GM18511 (cell line): ENCODE results near the gene CTNNA1.
"Not testable (repeated sequence)": the region's sequence is repeated elsewhere in the genome, so short reads cannot be mapped to it uniquely, and the experiment has no call there.

Experiments
- ATAC-seq: cut with Tn5 transposase; IDR thresholded peaks from one replicate; pipeline ENCODE4 v1.9.1; 2021; ENCODE audit warnings: mild to moderate bottlenecking, moderate library complexity; ENCODE audit not compliant: unreplicated experiment

Gene CTNNA1

GRCh38 chr5:138807182-138807581 is 54.0 kb downstream of the CTNNA1 start:
- no peak for ATAC-seq

- ATAC-seq = no peak
Measured at GRCh38 chr5:138809391-138809790, 56.2 kb downstream of the CTNNA1 start.

- ATAC-seq = not testable (repeated sequence)
Measured at GRCh38 chr5:138810861-138811260, 57.6 kb downstream of the CTNNA1 start.

- no peak for ATAC-seq
Measured at GRCh38 chr5:138815529-138815928, 62.3 kb downstream of the CTNNA1 start.

- ATAC-seq = no peak
Measured at GRCh38 chr5:138817241-138817640, 64.0 kb downstream of the CTNNA1 start.

GRCh38 chr5:138819081-138819480 is 65.9 kb downstream of the CTNNA1 start:
- ATAC-seq = no peak

- ATAC-seq = no peak
Measured at GRCh38 chr5:138820695-138821094, 67.5 kb downstream of the CTNNA1 start.

- ATAC-seq = no peak
Measured at GRCh38 chr5:138824516-138824915, 71.3 kb downstream of the CTNNA1 start.

- ATAC-seq = no peak
Measured at GRCh38 chr5:138824924-138825863, 72.0 kb downstream of the CTNNA1 start.

GRCh38 chr5:138828556-138828955 is 75.3 kb downstream of the CTNNA1 start:
- ATAC-seq = no peak

- ATAC-seq = no peak
Measured at GRCh38 chr5:138829341-138829740, 76.1 kb downstream of the CTNNA1 start.

GRCh38 chr5:138831703-138832102 is 78.5 kb downstream of the CTNNA1 start:
- ATAC-seq = no peak

GRCh38 chr5:138832218-138832617 is 79.0 kb downstream of the CTNNA1 start:
- no peak for ATAC-seq

GRCh38 chr5:138833080-138833479 is 79.9 kb downstream of the CTNNA1 start:
- no peak for ATAC-seq

- no peak for ATAC-seq
Measured at GRCh38 chr5:138833726-138834480, 80.7 kb downstream of the CTNNA1 start.

GRCh38 chr5:138834853-138835252 is 81.6 kb downstream of the CTNNA1 start:
- not testable (repeated sequence) for ATAC-seq

- ATAC-seq = no peak
Measured at GRCh38 chr5:138837160-138837559, 83.9 kb downstream of the CTNNA1 start.

GRCh38 chr5:138840103-138840502 is 86.9 kb downstream of the CTNNA1 start:
- ATAC-seq = no peak

GRCh38 chr5:138841531-138841930 is 88.3 kb downstream of the CTNNA1 start:
- ATAC-seq = no peak

- ATAC-seq = no peak
Measured at GRCh38 chr5:138843316-138844124, 90.3 kb downstream of the CTNNA1 start.

- ATAC-seq = no peak
Measured at GRCh38 chr5:138844125-138844461, 90.9 kb downstream of the CTNNA1 start.
